HG03439 (cell line): ENCODE results near the gene H2BK1.

Experiments used
- ATAC-seq: cut with Tn5 transposase; IDR thresholded peaks from one replicate; pipeline ENCODE4 v1.9.1; 2021; ENCODE audit warnings: mild to moderate bottlenecking, moderate library complexity; ENCODE audit not compliant: unreplicated experiment

The H2BK1 gene

GRCh38 chr7:151210087-151210854, at the start of gene H2BK1:
Gene H2BK1, minus strand, starts transcription at chr7:151210488. Its CDS starts 170 bp downstream, at chr7:151210318.
- ATAC-seq: no peak

DNA sequence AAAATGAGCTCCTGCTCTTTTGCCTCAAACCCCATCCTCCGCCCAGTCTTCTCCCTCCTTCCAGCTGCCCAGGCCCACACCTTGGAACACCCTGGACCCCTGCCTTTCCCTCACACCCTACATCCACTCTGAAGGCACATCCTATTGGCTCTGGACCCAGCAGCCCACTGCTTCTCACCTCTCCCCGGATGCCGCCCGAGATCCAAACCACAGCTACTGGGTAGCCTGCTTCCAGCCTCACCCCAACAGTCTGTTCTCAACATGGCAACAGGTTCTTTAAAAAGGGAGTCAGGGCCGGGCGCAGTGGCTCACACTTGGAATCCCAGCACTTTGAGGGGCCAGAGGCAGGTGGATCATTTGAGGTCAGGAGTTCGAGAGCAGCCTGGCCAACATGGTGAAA, 47.7 kb upstream of the H2BK1 start:
- ATAC-seq: no peak

DNA sequence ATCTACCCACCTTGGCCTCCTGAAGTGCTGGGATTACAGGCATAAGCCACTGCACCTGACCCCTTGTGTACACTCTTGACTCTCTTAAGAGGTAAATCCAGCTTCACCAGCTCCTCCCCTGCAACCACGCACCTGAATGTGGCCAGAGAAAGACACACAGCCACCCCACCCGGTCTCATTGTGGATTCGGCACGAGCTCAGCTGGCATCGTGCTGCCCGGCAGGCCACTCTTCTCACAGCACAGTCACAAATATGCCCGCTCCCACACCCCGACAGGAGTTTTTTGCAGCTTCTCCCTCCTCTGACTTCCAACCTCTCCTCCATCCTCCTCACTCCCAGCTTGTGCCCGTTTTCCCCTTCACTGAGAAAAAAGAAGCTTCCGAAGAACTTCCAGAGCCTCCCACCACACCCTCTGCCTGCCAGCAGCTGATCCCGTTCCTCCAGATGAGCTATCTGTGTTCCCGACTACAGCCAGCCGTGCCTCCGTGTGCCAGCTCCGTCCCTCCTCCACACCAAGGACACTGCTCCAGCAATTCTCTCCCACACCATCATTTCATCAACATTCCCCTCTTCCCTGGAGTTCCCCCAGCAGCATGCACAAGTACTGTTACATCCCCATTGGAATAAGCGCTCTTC, 46.2 kb upstream of the H2BK1 start:
- ATAC-seq: no peak

DNA sequence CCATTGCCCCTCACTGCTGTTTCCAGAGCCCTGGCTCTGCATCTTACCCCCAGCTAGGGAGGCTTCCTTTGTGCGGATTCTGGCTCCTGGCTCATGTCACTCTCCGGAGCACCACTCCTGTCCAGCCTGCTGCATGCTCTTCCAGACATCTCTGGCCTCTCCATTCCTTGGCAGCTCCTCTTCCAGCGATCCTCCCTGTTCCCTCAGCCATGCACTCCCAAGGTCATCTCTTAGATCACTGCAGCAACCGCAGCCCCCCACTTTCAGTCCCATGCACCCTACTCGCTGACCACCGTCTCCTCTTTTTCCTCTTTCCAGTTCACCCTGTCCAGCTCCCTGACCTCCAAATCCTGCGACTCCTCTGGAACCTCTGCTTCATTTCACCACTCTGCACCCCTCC, 45.1 kb upstream of the H2BK1 start:
- no peak for ATAC-seq

DNA sequence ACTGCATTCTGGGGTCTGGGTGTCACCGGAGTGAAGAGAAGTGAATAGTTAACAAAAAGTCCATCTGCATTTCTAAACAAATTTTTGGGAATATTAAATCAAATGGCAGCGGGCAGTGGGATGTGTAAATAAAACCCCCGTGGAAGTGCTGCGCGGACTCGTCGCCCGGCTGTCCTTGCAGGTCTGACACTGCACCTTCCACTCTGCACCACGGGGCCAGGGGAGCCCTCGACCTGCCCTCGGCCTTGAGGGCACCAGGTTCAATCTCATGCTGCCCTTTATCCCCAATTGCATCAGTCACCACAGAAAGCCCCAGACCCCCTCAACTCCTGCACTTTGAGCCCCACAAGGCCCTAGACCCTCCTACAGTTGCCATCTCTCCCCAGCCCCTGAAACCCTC, 44.6 kb upstream of the H2BK1 start:
- no peak for ATAC-seq

DNA sequence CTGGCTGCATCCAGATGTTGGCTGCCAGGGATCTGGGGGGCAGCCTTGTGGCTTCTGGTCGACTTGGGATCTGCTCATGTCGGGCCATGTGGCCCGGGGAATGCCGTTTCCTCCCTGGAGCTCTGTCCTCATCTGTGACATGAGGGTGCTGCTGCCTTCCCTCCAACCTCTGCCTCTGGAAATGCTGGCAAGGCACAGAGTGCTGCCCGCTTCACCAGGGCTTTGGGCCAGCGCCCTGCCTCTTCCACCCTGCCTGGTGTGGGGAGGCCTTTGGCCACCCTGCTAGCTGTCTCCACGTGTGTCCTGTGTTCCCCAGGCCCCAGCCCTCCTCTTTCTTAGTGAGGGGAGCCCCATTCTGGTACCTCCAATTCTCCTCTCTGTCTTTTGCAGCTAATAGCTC, 44.0 kb upstream of the H2BK1 start:
- ATAC-seq: no peak

GRCh38 chr7:151252961-151253711, 42.8 kb upstream of the H2BK1 start:
- no peak for ATAC-seq

DNA sequence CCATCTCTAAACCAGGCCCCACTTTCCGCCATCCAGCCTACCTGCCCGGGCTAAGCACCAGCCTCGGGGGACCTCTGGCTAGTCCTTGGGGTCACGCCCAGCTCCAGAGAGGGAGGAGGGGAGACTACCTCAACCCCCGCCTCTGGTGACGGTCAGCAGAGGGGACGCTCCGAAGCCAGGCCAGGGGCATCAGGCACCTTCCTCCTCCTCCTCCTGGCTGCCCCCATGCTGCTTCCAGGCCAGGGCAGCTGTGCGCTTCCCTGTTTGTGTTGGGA, 42.2 kb upstream of the H2BK1 start:
- no peak for ATAC-seq

DNA sequence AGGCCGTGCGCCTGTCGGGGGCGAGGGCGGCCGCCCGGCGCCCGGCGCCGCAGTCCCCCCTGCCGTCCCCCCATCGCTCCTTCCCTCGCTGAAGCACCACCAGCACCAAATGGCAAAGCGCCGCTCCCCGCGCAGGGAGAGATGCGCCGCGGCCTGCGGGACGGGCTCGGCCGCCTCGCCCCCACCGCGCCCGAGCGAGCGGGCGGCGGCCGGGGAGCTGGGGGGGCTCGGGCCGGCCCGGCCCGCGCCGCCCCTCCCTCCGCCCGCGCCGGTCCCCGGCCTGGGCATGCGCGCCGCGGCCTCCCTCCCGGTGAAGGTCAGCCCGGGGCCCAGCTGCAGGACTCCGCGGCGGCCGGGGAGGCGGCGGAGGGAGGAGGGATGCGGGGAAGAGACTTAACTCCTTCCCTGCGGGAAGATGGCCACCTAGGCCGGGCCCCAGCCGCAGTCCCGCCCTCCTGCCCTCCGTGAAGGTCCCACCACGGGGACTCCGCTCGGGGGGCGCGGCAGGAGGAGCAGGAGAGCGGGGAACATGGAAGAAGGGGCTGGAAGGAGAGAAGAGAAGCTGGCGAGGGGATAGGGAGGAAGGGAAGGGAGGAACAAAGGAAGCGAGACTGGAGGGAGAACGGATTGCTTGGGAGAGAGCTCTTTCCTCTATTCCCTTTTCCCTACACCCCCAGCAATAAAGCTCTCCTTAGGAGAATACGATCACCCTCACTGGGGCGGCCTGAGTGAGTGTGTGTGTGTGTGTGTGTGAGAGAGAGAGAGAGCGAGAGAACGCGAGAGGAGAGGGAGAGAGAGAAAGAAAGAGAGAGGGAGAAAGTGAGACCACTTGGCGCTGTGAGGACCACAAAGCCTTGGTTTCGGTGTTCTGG, 41.6 kb upstream of the H2BK1 start:
- ATAC-seq: no peak

GRCh38 chr7:151251328-151251688, 41.0 kb upstream of the H2BK1 start:
- no peak for ATAC-seq

- no peak for ATAC-seq
Measured at GRCh38 chr7:151250181-151251132, 40.2 kb upstream of the H2BK1 start.

GRCh38 chr7:151249732-151250072, 39.4 kb upstream of the H2BK1 start:
- ATAC-seq: no peak

- no peak for ATAC-seq
Measured at GRCh38 chr7:151249034-151249731, 38.9 kb upstream of the H2BK1 start.

DNA sequence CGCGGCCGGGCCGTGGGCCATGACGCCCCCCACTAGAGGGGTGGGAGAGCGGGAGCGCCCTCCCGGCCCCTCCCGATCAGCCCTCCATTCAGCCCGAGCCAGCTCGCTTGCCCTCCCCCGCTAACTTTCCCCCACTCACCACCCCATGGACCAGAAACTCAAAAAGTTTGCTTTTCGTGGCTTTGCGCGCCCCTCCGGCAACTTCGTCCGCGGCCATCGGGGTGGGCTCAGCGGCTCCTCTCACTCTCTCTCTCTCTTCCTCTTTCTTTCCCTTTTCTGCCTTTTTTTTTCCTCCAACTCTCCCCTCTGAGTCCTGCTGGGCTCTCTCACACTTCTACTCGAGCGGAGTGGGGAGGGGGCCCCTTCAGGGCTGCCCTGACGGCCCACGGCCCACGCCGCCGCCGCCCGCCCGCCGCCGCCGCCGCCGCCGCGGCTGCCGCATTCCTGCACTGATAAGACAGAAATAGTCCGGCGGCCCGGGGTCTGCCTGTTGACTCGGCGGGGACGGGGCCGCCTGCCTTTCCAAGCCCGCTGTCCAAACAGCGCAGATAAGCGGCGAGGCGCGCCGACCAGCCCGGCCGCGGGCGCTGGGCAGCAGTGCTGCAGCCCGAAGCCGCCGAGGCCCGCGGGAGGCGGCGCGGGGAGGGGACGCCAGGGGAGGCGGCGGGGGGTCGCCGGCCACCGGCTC, 38.2 kb upstream of the H2BK1 start, which contains the start of gene SMARCD3:
Gene SMARCD3, minus strand, starts transcription at position 349 of the 688 bp plus-strand sequence. Its CDS starts 132 bp downstream, at position 217.
- ATAC-seq: no peak

- no peak for ATAC-seq
Measured at GRCh38 chr7:151247611-151248345, 37.5 kb upstream of the H2BK1 start.

- ATAC-seq: no peak
Measured at GRCh38 chr7:151246851-151247580, 36.7 kb upstream of the H2BK1 start.

GRCh38 chr7:151246102-151246850, 36.0 kb upstream of the H2BK1 start:
- no peak for ATAC-seq
